ENCODE results near the gene DLX2. TPM values are rescaled to one million over a fixed set of nuclear protein-coding genes. Genes with fewer than 3 reads are reported as not detected.

The DLX2 gene
- total and polyA plus RNA-seq, 10 of the 15 experiments (the other 5 are each of a cell fraction or from before 2014, with no cell fraction given) = 0.03 TPM; not detected in 9

DNA sequence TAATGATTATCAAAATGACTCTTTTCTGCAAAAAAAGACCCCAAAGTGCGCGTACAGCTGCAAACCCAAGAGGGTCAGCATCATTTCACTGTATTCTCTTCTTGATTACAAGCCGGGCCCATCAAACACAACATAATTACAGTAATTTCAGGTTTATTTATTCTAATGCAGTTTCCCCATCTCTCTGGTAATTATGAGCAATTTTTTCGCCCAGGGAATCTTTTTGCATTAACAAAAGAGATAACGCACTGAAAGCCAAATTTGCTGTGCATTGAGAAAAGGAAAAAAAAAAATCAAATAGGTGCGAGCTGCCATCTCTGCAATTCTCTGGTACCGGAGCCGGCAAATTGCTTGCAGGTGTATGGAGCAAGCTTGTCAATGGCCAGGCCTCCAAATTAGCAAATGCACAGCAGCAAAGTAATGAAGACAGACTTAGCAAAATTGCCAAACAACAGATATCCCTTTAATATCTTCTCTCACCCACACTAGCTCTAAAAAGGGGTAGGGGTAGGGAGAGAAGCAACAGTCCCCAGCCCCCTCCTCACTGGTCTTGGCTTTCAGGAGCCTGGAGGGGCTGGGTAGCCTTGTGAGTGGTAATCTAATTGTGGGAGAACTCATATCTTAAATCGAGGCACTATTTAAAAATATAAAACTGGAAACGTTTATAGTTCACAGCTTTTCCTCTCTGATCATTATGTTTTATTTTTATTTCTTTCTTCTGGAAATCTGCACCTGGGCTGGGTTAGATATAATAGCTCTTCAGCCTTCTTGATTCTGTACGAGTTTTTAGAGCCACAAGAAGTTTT, 10.7 kb downstream of the DLX2 start:
- intact Hi-C loops (cut with micrococcal nuclease; ENCODE audit: unreplicated experiment) (no loop called here), in situ Hi-C loops (cut with MboI) (no loop called here)
- ChIA-PET CTCF (interaction anchor here (0.6 to 1.2 kb wide), 4 partner anchors 11 to 36 kb away, joined by 3 to 4 read pairs (median 3); partner anchors contain the start of gene DLX2), RAD21 (ENCODE audit: unreplicated experiment) (no interaction called here), SMC1A (ENCODE audit: uncharacterized antibody, unreplicated experiment) (interaction anchor here (1.2 kb wide), 1 partner anchor 40 kb away, joined by 4 read pairs; no protein-coding TSS in a partner anchor), POLR2A (no interaction called here)
- ATAC-seq (no peak), DNase-seq (ENCODE audit: low read depth, low spot score) (no peak), FAIRE-seq (no peak)
- H3K4me3 ChIP-seq = no peak overlapping the region
- H3K9me3 ChIP-seq (replicated peaks; ENCODE audit: control insufficient read depth, insufficient read depth, low read length) = no peaks in the 10 kb centered on the region; the same call in 2 of the 3 replicates
- no peak overlapping the region for H3K4me2 ChIP-seq (ENCODE audit: control insufficient read depth, insufficient read depth)
- H2AFZ ChIP-seq (ENCODE audit: control insufficient read depth, low read depth, low read length) = no peak overlapping the region
- peaks cover 6% of the 10 kb centered on the region; the same call in 1 of the 2 replicates for H4K20me1 ChIP-seq (ENCODE audit: control insufficient read depth, insufficient read depth)
- peaks cover 7% of the 10 kb centered on the region for H3K4me1 ChIP-seq (ENCODE audit: control insufficient read depth, insufficient read depth, low read length)
- no peak overlapping the region for H3K9ac ChIP-seq (ENCODE audit: control insufficient read depth, insufficient read depth, low read length)
- no peak overlapping the region for H3K27ac ChIP-seq (ENCODE audit: control insufficient read depth, insufficient read depth)
- no peaks in the 10 kb centered on the region for H3K79me2 ChIP-seq (ENCODE audit: control insufficient read depth, insufficient read depth, low read length)
- peaks cover 37 to 58% of the 10 kb centered on the region in 2 experiments for H3K27me3 ChIP-seq (replicated peaks in 1 of 2; ENCODE audit: control insufficient read depth in 2 of 2, insufficient read depth in 2 of 2, low read length in 1 of 2)
- BruUV-seq (replicated peaks) = no TSS peak
- 28% methylated on average over 11 of the region's 11 CpGs for whole genome bisulfite sequencing (ENCODE audit: insufficient coverage, insufficient replicate concordance, low lambda C conversion rate, missing lambda C conversion rate)
- TF ChIP-seq SMAD5 (IDR thresholded peaks at IDR 0.05; ENCODE audit: low read depth) = no peak
- no peak for TF ChIP-seq SIN3A (IDR thresholded peaks at IDR 0.05; ENCODE audit: low read depth, low read length)
- no peak for TF ChIP-seq MEF2A (IDR thresholded peaks at IDR 0.05; ENCODE audit: insufficient read depth, low read depth, low read length)
- no peak for TF ChIP-seq SMARCA5 (IDR thresholded peaks at IDR 0.05)
- TF ChIP-seq, protein P1, sequence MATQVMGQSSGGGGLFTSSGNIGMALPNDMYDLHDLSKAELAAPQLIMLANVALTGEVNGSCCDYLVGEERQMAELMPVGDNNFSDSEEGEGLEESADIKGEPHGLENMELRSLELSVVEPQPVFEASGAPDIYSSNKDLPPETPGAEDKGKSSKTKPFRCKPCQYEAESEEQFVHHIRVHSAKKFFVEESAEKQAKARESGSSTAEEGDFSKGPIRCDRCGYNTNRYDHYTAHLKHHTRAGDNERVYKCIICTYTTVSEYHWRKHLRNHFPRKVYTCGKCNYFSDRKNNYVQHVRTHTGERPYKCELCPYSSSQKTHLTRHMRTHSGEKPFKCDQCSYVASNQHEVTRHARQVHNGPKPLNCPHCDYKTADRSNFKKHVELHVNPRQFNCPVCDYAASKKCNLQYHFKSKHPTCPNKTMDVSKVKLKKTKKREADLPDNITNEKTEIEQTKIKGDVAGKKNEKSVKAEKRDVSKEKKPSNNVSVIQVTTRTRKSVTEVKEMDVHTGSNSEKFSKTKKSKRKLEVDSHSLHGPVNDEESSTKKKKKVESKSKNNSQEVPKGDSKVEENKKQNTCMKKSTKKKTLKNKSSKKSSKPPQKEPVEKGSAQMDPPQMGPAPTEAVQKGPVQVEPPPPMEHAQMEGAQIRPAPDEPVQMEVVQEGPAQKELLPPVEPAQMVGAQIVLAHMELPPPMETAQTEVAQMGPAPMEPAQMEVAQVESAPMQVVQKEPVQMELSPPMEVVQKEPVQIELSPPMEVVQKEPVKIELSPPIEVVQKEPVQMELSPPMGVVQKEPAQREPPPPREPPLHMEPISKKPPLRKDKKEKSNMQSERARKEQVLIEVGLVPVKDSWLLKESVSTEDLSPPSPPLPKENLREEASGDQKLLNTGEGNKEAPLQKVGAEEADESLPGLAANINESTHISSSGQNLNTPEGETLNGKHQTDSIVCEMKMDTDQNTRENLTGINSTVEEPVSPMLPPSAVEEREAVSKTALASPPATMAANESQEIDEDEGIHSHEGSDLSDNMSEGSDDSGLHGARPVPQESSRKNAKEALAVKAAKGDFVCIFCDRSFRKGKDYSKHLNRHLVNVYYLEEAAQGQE (IDR thresholded peaks at IDR 0.05; ENCODE audit: low read depth, low read length) = no peak
- no peak for TF ChIP-seq CREB1 (IDR thresholded peaks at IDR 0.05; ENCODE audit: low read depth)
- TF ChIP-seq MYC (IDR thresholded peaks at IDR 0.05; ENCODE audit: insufficient read depth, insufficient read length, insufficient replicate concordance, low read length, severe bottlenecking) = no peak
- no peak for TF ChIP-seq ETV6 (conservative IDR thresholded peaks at IDR 0.05 in 1 of 2, IDR thresholded peaks at IDR 0.05 in 1 of 2; ENCODE audit: borderline replicate concordance in 1 of 2, low read depth in 1 of 2)
- no peak for TF ChIP-seq SMC3 (IDR thresholded peaks at IDR 0.05; ENCODE audit: borderline replicate concordance, low read length)
- TF ChIP-seq, protein P2, sequence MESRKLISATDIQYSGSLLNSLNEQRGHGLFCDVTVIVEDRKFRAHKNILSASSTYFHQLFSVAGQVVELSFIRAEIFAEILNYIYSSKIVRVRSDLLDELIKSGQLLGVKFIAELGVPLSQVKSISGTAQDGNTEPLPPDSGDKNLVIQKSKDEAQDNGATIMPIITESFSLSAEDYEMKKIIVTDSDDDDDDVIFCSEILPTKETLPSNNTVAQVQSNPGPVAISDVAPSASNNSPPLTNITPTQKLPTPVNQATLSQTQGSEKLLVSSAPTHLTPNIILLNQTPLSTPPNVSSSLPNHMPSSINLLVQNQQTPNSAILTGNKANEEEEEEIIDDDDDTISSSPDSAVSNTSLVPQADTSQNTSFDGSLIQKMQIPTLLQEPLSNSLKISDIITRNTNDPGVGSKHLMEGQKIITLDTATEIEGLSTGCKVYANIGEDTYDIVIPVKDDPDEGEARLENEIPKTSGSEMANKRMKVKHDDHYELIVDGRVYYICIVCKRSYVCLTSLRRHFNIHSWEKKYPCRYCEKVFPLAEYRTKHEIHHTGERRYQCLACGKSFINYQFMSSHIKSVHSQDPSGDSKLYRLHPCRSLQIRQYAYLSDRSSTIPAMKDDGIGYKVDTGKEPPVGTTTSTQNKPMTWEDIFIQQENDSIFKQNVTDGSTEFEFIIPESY (IDR thresholded peaks at IDR 0.05) = no peak
- H3K36me3 ChIP-seq (ENCODE audit: control insufficient read depth in 2 of 2, insufficient read depth in 2 of 2, low read length in 1 of 2) = no peaks in the 10 kb centered on the region
